ENCODE measurements around the gene ECD.

DNA sequence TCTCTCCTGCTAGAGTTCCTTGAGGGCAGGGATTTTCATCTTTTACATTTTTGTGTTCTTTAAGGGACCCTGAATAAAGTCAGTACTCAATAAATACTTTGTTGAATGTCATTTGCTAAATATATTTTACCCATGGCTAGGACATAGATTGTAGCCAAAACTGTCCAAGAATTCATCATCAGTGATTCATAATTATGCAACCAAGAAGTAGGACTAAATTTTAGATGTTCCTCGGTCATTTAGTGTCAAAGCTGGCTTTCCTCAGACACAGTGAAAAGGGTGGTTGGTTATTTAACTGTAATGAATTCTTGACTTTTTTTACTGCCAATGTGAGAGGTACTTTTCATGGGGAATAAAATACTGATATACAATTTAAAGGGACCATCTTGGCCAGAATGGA lies 54.3 kb downstream of the ECD start:
- TF ChIP-seq, protein P1, sequence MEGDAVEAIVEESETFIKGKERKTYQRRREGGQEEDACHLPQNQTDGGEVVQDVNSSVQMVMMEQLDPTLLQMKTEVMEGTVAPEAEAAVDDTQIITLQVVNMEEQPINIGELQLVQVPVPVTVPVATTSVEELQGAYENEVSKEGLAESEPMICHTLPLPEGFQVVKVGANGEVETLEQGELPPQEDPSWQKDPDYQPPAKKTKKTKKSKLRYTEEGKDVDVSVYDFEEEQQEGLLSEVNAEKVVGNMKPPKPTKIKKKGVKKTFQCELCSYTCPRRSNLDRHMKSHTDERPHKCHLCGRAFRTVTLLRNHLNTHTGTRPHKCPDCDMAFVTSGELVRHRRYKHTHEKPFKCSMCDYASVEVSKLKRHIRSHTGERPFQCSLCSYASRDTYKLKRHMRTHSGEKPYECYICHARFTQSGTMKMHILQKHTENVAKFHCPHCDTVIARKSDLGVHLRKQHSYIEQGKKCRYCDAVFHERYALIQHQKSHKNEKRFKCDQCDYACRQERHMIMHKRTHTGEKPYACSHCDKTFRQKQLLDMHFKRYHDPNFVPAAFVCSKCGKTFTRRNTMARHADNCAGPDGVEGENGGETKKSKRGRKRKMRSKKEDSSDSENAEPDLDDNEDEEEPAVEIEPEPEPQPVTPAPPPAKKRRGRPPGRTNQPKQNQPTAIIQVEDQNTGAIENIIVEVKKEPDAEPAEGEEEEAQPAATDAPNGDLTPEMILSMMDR (IDR thresholded peaks at IDR 0.05) = no peak
- TF ChIP-seq POLR2A (IDR thresholded peaks at IDR 0.05) = no peak
